ENCODE results near the gene PRSS27. TPM values are rescaled to one million over a fixed set of nuclear protein-coding genes. Genes with fewer than 3 reads are reported as not detected.

The PRSS27 gene
- total RNA-seq, 1 donor: 0.86 TPM

DNA sequence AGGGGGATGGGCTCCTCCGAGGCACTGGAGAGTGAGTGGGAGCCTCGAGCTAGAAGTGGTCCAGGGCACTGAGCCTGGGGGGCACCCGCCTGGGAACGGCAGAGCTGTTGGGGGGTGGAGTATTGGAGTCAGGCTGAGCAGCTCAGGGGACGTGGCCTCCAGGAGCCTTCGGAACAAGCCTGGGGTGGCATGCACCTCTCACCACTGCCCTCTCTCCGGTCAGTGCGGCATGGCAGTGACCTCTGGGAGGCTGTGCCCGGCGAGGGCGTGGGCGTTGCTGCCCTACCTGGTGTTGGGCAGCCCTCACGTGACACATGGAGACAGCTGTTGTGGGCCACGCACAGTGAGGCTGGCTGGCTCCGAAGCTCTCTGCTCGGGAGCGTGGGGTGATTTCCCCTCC is 13.9 kb downstream of the PRSS27 start:
- TF ChIP-seq, protein P1, sequence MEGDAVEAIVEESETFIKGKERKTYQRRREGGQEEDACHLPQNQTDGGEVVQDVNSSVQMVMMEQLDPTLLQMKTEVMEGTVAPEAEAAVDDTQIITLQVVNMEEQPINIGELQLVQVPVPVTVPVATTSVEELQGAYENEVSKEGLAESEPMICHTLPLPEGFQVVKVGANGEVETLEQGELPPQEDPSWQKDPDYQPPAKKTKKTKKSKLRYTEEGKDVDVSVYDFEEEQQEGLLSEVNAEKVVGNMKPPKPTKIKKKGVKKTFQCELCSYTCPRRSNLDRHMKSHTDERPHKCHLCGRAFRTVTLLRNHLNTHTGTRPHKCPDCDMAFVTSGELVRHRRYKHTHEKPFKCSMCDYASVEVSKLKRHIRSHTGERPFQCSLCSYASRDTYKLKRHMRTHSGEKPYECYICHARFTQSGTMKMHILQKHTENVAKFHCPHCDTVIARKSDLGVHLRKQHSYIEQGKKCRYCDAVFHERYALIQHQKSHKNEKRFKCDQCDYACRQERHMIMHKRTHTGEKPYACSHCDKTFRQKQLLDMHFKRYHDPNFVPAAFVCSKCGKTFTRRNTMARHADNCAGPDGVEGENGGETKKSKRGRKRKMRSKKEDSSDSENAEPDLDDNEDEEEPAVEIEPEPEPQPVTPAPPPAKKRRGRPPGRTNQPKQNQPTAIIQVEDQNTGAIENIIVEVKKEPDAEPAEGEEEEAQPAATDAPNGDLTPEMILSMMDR (IDR thresholded peaks at IDR 0.05; ENCODE audit: insufficient read depth, low read depth, low read length): no peak
- no peak overlapping the region for H3K4me3 ChIP-seq (ENCODE audit: low read depth, low read length)
- no peak for DNase-seq (ENCODE audit: low read depth)

DNA sequence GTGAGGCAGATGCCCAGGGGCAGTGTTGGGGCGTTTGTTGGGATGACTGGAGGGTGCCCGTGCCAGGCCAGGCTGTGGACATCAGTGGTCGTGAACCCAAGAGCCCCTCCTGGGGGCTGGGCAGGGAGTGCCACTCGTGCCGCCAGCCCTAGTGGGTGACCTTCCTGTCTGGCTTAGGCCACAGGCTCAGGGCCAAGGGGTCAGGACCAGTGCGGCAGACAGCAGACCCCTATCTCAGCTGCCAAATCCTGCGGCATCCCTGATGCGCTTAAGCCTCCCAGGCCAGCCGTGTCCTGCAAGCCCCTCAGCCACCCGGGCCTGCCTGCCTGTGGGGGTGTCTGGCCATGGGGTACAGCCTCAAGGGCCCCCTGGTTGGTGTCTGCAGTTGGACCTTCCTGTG is 14.7 kb downstream of the PRSS27 start:
- no peak overlapping the region for H3K4me3 ChIP-seq (ENCODE audit: low read depth, low read length)
- DNase-seq (ENCODE audit: low read depth): no peak

GRCh38 chr16:2704983-2705275 is 15.1 kb downstream of the PRSS27 start:
- TF ChIP-seq, protein P1 (IDR thresholded peaks at IDR 0.05; ENCODE audit: insufficient read depth, low read depth, low read length): no peak
- DNase-seq (ENCODE audit: low read depth): no peak
- H3K4me3 ChIP-seq (ENCODE audit: low read depth, low read length): no peak overlapping the region

More for the DNA sequence above, 14.7 kb downstream of the PRSS27 start:
- TF ChIP-seq, protein P1 (IDR thresholded peaks at IDR 0.05; ENCODE audit: insufficient read depth, low read depth, low read length): no peak

- DNase-seq (ENCODE audit: low read depth): no peak
- TF ChIP-seq, protein P1 (IDR thresholded peaks at IDR 0.05; ENCODE audit: insufficient read depth, low read depth, low read length): no peak
Measured at GRCh38 chr16:2704166-2704982, 15.7 kb downstream of the PRSS27 start.

DNA sequence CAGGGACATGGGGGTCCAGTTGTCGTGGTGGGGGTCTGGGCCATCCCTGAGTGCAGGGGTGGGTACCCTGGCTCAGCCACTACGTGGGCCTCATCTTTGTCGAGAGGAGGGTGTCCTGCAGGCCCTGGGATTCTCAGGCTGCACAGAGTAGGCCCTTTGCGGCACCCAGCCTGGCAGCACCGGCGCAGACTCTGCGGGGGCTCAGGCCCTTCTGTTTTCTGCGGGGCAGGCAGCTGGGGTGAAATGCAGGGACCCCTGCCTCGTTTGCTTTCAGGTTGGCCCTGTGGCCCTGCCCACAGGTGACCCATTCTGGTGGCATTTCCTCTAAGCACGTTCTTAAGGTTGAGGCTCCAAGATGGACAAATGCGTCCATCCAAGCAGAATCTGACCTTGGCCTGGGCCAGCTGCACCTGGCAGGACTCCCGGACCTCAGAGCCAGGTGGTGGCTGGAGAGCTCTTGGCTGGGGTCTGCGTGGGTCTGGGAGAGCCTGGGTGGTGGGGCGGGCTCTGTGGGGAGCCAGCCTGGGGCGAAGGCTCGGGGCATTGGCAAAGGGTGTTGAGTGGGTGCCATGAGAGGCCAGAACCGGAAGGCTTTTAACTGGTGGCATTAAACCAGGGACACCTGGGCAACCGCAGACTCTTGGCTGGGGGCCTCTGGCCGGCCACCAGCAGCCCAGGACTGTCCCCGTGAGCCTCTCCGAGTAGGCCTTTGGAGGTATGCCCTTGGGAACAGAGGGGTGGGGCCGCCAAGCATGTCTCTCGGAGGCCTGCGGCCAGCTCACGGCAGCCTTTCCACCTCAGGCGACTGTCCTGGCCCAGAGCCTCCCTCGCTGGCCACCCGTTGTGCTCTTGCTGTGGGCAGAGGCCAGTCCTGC is 16.9 kb downstream of the PRSS27 start:
- no peak overlapping the region for H3K4me3 ChIP-seq (ENCODE audit: low read depth, low read length)
- no peak for DNase-seq (ENCODE audit: low read depth)
- TF ChIP-seq, protein P1 (IDR thresholded peaks at IDR 0.05; ENCODE audit: insufficient read depth, low read depth, low read length): no peak

More at GRCh38 chr16:2704166-2704982, 15.7 kb downstream of the PRSS27 start:
- H3K4me3 ChIP-seq (ENCODE audit: low read depth, low read length): no peak overlapping the region

DNA sequence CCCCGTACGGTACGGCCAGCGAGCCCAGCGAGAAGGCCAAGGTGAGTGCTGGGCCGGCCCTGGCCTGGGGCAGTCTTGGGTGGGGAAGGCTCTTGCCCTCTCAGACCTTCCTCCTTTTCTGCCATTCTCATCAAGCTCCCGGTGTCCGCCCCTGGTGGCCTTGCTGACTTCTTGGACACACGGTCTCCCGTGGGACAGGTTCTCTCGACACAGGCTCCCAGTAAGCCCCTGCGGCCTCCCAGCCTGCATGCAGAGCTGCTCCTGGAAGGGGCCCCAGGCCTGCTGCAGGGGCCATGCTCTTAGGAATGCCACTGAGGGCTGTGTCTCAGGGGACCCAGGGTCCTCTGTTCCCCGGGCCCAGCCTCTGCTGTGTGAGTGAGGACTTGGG is 17.6 kb downstream of the PRSS27 start:
- TF ChIP-seq, protein P1 (IDR thresholded peaks at IDR 0.05; ENCODE audit: insufficient read depth, low read depth, low read length): no peak
- no peak overlapping the region for H3K4me3 ChIP-seq (ENCODE audit: low read depth, low read length)
- DNase-seq (ENCODE audit: low read depth): no peak

All from fibroblast of villous mesenchyme (primary cell).